ENCODE results near the gene LSS.
"Not testable (repeated sequence)": the region's sequence is repeated elsewhere in the genome, so short reads cannot be mapped to it uniquely, and the experiment has no call there.

LSS gene

DNA sequence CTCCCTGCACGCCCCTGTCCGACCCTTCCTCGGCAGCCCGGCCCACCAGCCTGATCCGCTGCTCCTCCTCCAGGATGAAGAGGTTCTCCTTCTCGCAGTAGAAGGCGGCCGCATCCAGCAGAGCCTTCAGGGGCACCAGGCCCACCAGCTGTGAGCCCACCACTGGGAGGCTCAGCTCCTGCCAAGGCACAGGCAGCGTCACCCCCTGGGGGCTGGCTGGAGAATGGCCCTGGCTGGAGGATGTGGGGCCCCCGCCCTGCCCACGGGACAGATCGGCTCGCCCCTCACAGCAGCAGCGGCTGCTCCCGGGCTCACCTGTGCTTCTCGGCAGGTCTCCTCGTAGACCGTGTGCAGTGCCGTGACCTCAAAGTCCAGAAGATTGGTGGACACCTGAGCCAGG, 78.5 kb downstream of the LSS start:
- Histone ChIP-seq H2AFZ (ENCODE audit: low read depth, low read length) (no peak overlapping the region), H3K18ac (ENCODE audit: low read depth in 1 of 2, low read length in 2 of 2) (no peak overlapping the region), H3K27ac (ENCODE audit: low read length, poor library complexity, severe bottlenecking) (no peak overlapping the region), H2BK5ac (ENCODE audit: low read depth, low read length, poor library complexity, severe bottlenecking) (no peak overlapping the region), H4K8ac (ENCODE audit: low read length) (no peak overlapping the region), H3K27me3 (ENCODE audit: control insufficient read depth in 1 of 2, insufficient read depth in 1 of 2, low read length in 2 of 2) (peaks cover 0 to 16% of the 10 kb centered on the region in 2 experiments), H3K4me1 (ENCODE audit: control insufficient read depth, insufficient read depth, low read depth, low read length) (peaks cover 19% of the 10 kb centered on the region), H3K4me3 (ENCODE audit: insufficient read depth in 1 of 2, low read depth in 1 of 2, low read length in 2 of 2) (no peak overlapping the region), H3K79me1 (replicated peaks; ENCODE audit: low read length, poor library complexity, severe bottlenecking) (no peaks in the 10 kb centered on the region), H3K23ac (ENCODE audit: low read length in 2 of 2) (no peak overlapping the region), H2AK5ac (ENCODE audit: low read length, severe bottlenecking) (no peak overlapping the region), H3K9me3 (ENCODE audit: control insufficient read depth, low read length) (no peaks in the 10 kb centered on the region), H3K36me3 (ENCODE audit: control insufficient read depth in 1 of 2, insufficient read depth in 2 of 2, low read depth in 1 of 2, low read length in 2 of 2) (no peaks in the 10 kb centered on the region), H2BK15ac (ENCODE audit: low read depth, poor library complexity, severe bottlenecking) (no peak overlapping the region), H4K91ac (ENCODE audit: low read length) (peak overlapping the region; percentile 35), H3K14ac (ENCODE audit: low read length in 2 of 2) (no peak overlapping the region), H3K9ac (ENCODE audit: low read length) (no peak overlapping the region), H2BK12ac (ENCODE audit: low read length in 2 of 2) (no peak overlapping the region), H3K4me2 (ENCODE audit: low read length, poor library complexity, severe bottlenecking) (no peak overlapping the region), H3K4ac (ENCODE audit: low read depth in 1 of 2, low read length in 2 of 2) (no peak overlapping the region), H2BK120ac (ENCODE audit: low read depth, low read length) (no peak overlapping the region)
- 82% methylated on average over 19 of the region's 19 CpGs for WGBS
- no peak for DNase-seq

DNA sequence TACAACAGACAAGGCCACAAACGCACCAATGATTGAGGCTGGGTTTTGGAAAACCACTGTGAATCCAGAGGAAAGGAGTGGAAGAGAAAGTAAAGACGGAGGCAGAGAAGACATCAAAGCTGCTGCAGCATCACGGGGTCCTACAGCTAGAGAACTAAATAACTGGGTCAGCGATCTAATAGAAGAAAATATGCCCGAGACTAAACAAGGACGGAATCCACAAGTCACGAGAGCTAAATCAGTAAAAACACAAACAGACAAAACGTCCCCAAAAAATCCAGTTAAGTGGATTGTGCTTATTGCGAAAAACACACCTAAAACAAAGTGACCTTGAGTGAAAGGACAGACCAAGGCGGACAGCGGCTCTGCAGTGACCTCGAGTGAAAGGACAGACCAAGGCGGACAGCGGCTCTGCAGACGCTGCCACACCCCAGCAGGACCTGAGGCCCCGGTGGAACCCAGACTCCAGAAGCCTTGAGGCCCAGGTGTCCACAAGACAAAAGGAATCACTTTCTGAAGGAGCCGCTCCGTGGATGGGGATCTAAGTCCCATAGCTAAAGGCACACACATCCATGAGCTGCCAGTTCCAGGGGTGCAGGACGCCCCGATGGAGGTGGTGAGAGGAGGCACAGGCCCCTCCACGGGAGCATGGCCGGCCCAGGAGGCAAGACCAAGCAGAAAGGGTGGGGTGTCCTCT, 79.2 kb downstream of the LSS start:
- no peak for DNase-seq
- H3K79me1 ChIP-seq (replicated peaks; ENCODE audit: low read length, poor library complexity, severe bottlenecking): no peaks in the 10 kb centered on the region
- H3K4ac ChIP-seq (ENCODE audit: low read depth in 1 of 2, low read length in 2 of 2): no peak overlapping the region
- no peak overlapping the region for H3K18ac ChIP-seq (ENCODE audit: low read depth in 1 of 2, low read length in 2 of 2)
- no peak overlapping the region for H2BK12ac ChIP-seq (ENCODE audit: low read length in 2 of 2)
- H2BK15ac ChIP-seq (ENCODE audit: low read depth, poor library complexity, severe bottlenecking): no peak overlapping the region
- H3K4me3 ChIP-seq (ENCODE audit: insufficient read depth in 1 of 2, low read depth in 1 of 2, low read length in 2 of 2): no peak overlapping the region
- no peak overlapping the region for H2BK120ac ChIP-seq (ENCODE audit: low read depth, low read length)
- H2AK5ac ChIP-seq (ENCODE audit: low read length, severe bottlenecking): no peak overlapping the region
- no peak overlapping the region for H3K9ac ChIP-seq (ENCODE audit: low read length)
- WGBS: 91% methylated on average over 22 of the region's 22 CpGs
- peaks cover 0 to 16% of the 10 kb centered on the region in 2 experiments for H3K27me3 ChIP-seq (ENCODE audit: control insufficient read depth in 1 of 2, insufficient read depth in 1 of 2, low read length in 2 of 2)
- no peak overlapping the region for H2AFZ ChIP-seq (ENCODE audit: low read depth, low read length)
- H3K27ac ChIP-seq (ENCODE audit: low read length, poor library complexity, severe bottlenecking): no peak overlapping the region
- no peak overlapping the region for H3K14ac ChIP-seq (ENCODE audit: low read length in 2 of 2)
- H3K36me3 ChIP-seq (ENCODE audit: control insufficient read depth in 1 of 2, insufficient read depth in 2 of 2, low read depth in 1 of 2, low read length in 2 of 2): no peaks in the 10 kb centered on the region
- peaks cover 22% of the 10 kb centered on the region for H3K4me1 ChIP-seq (ENCODE audit: control insufficient read depth, insufficient read depth, low read depth, low read length)
- H3K4me2 ChIP-seq (ENCODE audit: low read length, poor library complexity, severe bottlenecking): no peak overlapping the region
- H2BK5ac ChIP-seq (ENCODE audit: low read depth, low read length, poor library complexity, severe bottlenecking): no peak overlapping the region
- no peak overlapping the region for H3K23ac ChIP-seq (ENCODE audit: low read length in 2 of 2)
- no peaks in the 10 kb centered on the region for H3K9me3 ChIP-seq (ENCODE audit: control insufficient read depth, low read length)
- H4K91ac ChIP-seq (ENCODE audit: low read length): no peak overlapping the region
- H4K8ac ChIP-seq (ENCODE audit: low read length): no peak overlapping the region

DNA sequence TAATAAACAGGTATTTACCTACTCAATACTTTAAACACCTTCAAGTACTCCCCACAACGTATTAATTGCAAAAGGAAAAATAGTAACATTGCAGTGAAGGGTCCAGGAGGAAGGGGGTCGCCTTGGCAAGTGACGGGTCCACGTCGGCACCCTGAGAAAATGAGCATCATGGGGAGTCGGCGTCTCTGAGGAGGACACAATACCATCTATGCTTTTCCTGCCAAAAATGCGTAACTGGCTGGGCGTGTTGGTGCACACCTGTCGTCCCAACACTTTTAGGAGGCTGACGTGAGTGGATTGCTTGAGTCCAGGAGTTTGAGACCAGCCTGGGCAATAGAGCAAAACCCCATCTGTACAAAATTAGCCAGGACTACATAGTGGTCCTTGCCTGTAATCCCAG, 80.5 kb downstream of the LSS start:
- Histone ChIP-seq H3K14ac (ENCODE audit: low read length in 2 of 2) (no peak overlapping the region), H4K91ac (ENCODE audit: low read length) (no peak overlapping the region), H3K27me3 (ENCODE audit: control insufficient read depth in 1 of 2, insufficient read depth in 1 of 2, low read length in 2 of 2) (peaks cover 0 to 16% of the 10 kb centered on the region in 2 experiments), H3K9ac (ENCODE audit: low read length) (no peak overlapping the region), H3K79me1 (replicated peaks; ENCODE audit: low read length, poor library complexity, severe bottlenecking) (no peaks in the 10 kb centered on the region), H3K27ac (ENCODE audit: low read length, poor library complexity, severe bottlenecking) (no peak overlapping the region), H3K18ac (ENCODE audit: low read depth in 1 of 2, low read length in 2 of 2) (no peak overlapping the region), H2BK5ac (ENCODE audit: low read depth, low read length, poor library complexity, severe bottlenecking) (no peak overlapping the region), H3K36me3 (ENCODE audit: control insufficient read depth in 1 of 2, insufficient read depth in 2 of 2, low read depth in 1 of 2, low read length in 2 of 2) (no peaks in the 10 kb centered on the region), H3K9me3 (ENCODE audit: control insufficient read depth, low read length) (no peaks in the 10 kb centered on the region), H4K8ac (ENCODE audit: low read length) (no peak overlapping the region), H3K4me2 (ENCODE audit: low read length, poor library complexity, severe bottlenecking) (no peak overlapping the region), H2AK5ac (ENCODE audit: low read length, severe bottlenecking) (no peak overlapping the region), H3K4me3 (ENCODE audit: insufficient read depth in 1 of 2, low read depth in 1 of 2, low read length in 2 of 2) (no peak overlapping the region), H2BK120ac (ENCODE audit: low read depth, low read length) (no peak overlapping the region), H3K23ac (ENCODE audit: low read length in 2 of 2) (no peak overlapping the region), H3K4me1 (ENCODE audit: control insufficient read depth, insufficient read depth, low read depth, low read length) (peaks cover 19% of the 10 kb centered on the region), H3K4ac (ENCODE audit: low read depth in 1 of 2, low read length in 2 of 2) (no peak overlapping the region), H2BK15ac (ENCODE audit: low read depth, poor library complexity, severe bottlenecking) (no peak overlapping the region), H2AFZ (ENCODE audit: low read depth, low read length) (no peak overlapping the region), H2BK12ac (ENCODE audit: low read length in 2 of 2) (no peak overlapping the region)
- no peak for DNase-seq
- 92% methylated on average over 11 of the region's 11 CpGs for WGBS

GRCh38 chr21:46147429-46147828, 81.1 kb downstream of the LSS start:
- Histone ChIP-seq H3K27me3 (ENCODE audit: control insufficient read depth in 1 of 2, insufficient read depth in 1 of 2, low read length in 2 of 2) (peaks cover under 1 to 16% of the 10 kb centered on the region in 2 experiments), H3K18ac (ENCODE audit: low read depth in 1 of 2, low read length in 2 of 2) (peak overlapping the region in 1 of 2 experiments; percentile 0), H3K4me1 (ENCODE audit: control insufficient read depth, insufficient read depth, low read depth, low read length) (peaks cover 17% of the 10 kb centered on the region), H2BK12ac (ENCODE audit: low read length in 2 of 2) (peak overlapping the region in 1 of 2 experiments; percentile 6)
- H3K14ac ChIP-seq (ENCODE audit: low read length in 2 of 2); DNase-seq; H3K9me3 ChIP-seq (ENCODE audit: control insufficient read depth, low read length); H2BK5ac ChIP-seq (ENCODE audit: low read depth, low read length, poor library complexity, severe bottlenecking); H2AK5ac ChIP-seq (ENCODE audit: low read length, severe bottlenecking); H3K4ac ChIP-seq (ENCODE audit: low read depth in 1 of 2, low read length in 2 of 2); H3K4me3 ChIP-seq (ENCODE audit: insufficient read depth in 1 of 2, low read depth in 1 of 2, low read length in 2 of 2); H3K23ac ChIP-seq (ENCODE audit: low read length in 2 of 2); H3K4me2 ChIP-seq (ENCODE audit: low read length, poor library complexity, severe bottlenecking); H4K91ac ChIP-seq (ENCODE audit: low read length); H3K27ac ChIP-seq (ENCODE audit: low read length, poor library complexity, severe bottlenecking); H2BK15ac ChIP-seq (ENCODE audit: low read depth, poor library complexity, severe bottlenecking); H3K36me3 ChIP-seq (ENCODE audit: control insufficient read depth in 1 of 2, insufficient read depth in 2 of 2, low read depth in 1 of 2, low read length in 2 of 2); H4K8ac ChIP-seq (ENCODE audit: low read length); H2AFZ ChIP-seq (ENCODE audit: low read depth, low read length); H3K9ac ChIP-seq (ENCODE audit: low read length); H2BK120ac ChIP-seq (ENCODE audit: low read depth, low read length); H3K79me1 ChIP-seq (replicated peaks; ENCODE audit: low read length, poor library complexity, severe bottlenecking): not testable (repeated sequence)
- 88% methylated on average over 12 of the region's 12 CpGs for WGBS

Data from mesenchymal stem cell (in vitro differentiated cells and primary cell).